ENCODE data around the gene RPS6KA2.

DNA sequence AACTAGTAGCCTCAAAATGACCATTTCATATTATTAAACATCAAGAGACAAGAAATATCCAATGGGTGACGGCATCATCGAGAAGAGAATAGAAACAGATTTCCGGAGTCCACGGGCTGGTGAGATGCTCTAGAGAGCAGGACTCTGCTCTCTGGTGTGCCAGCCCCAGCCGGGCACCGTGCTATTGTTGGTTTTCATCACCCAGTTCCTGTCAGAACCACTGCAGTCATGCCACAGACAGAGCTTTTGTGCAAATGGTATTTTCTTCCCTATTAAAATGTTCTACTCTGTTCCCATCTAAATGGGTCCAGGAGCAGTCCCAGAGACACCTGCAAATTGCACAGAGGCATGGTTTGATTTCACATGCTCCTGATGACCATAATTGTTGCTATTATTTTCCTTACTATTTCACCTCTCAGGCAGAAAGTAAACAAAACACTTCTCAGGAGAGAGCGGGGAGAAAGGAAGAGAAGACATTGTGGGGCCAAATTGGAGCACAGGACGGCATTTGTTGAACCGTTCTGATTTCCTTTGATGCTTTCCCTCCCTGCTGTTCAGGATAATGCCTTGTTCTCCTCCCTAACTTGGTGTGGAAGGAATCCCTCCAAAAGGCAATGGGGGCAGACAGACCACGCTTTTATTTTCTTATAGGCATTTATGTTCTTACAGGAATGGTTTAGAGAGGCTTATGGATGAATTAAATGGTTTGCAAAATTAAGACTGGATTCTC lies 29.2 kb downstream of the RPS6KA2 start:
- TF ChIP-seq EZH2 (IDR thresholded peaks at IDR 0.05) (no peak), POLR2AphosphoS5 (IDR thresholded peaks at IDR 0.05; ENCODE audit: borderline replicate concordance, low read depth, low read length) (no peak), FOXP2 (optimal IDR thresholded peaks at IDR 0.05; ENCODE audit: control extremely low read depth, extremely low read length, insufficient read depth) (no peak)

All from SK-N-MC (cell line).